Colonic mucosa (tissue), 4 donors: ENCODE data around the gene TULP4. TPM values are rescaled to one million over a fixed set of nuclear protein-coding genes. Genes with fewer than 3 reads are reported as not detected.
"Not testable (repeated sequence)": the region's sequence is repeated elsewhere in the genome, so short reads cannot be mapped to it uniquely, and the experiment has no call there.

Experiments
- DNase-seq: peaks from one replicate; pipeline ENCODE4 v3.0.0-alpha.2; 2020
- H3K27ac ChIP-seq: fragments of 200-600 bp; one replicate; pipeline ENCODE4 v1.8.0; 2021
- H3K27me3 ChIP-seq: fragments of 200-600 bp; one replicate; pipeline ENCODE4 v1.8.0; 2021
- H3K36me3 ChIP-seq: fragments of 200-600 bp; one replicate; pipeline ENCODE4 v1.8.0; 2021
- H3K4me1 ChIP-seq: fragments of 200-600 bp; one replicate; pipeline ENCODE4 v1.8.0; 2021; ENCODE audit warnings: mild to moderate bottlenecking
- H3K4me3 ChIP-seq: fragments of 200-600 bp; one replicate; pipeline ENCODE4 v1.8.0; 2021
- H3K9ac ChIP-seq, 2 donors: one replicate each; pipeline ENCODE4 v1.7.0; 2013; ENCODE audit warnings: control low read depth in 2 of 2, low read depth in 2 of 2, low read length in 2 of 2
- H3K9me3 ChIP-seq: fragments of 200-600 bp; one replicate; pipeline ENCODE4 v1.8.0; 2021
- CTCF ChIP-seq: fragments of 200-600 bp; IDR thresholded peaks from one replicate; pipeline ENCODE4 v1.8.0; 2022; ENCODE audit warnings: antibody characterized with exemption, mild to moderate bottlenecking
- intact Hi-C: fragments of 100-400 bp; cut with DNase I; formaldehyde crosslinking; loops from one replicate; pipeline ENCODE4 v1.14.1; 2022
- total RNA-seq, 2 donors: library from RNA; stranded (reverse); fragmentation: NEBNext Ultra II Directional in 1 of 2; extraction: Animal tissue kit (Norgen Biotek cat#: 25700) in 1 of 2; gene quantifications; one replicate each; pipeline ENCODE4 v1.2.1, GENCODE V29; 2021
- donor health status: healthy.
- donor health status: DM: no; HTN: no; CAD: no.
- donor health status: DM: no; HTN: no; CAD: no.

The TULP4 gene
- total RNA-seq, 2 donors from 2014 or later = 63.1 to 68.0 TPM

- Histone ChIP-seq H3K4me1 (no peaks in the 10 kb centered on the region), H3K27ac (no peak overlapping the region), H3K9ac (no peak overlapping the region), H3K9me3 (no peaks in the 10 kb centered on the region), H3K4me3 (no peak overlapping the region), H3K27me3 (no peaks in the 10 kb centered on the region), H3K36me3 (no peaks in the 10 kb centered on the region)
- TF ChIP-seq CTCF = no peak
- intact Hi-C loops = no loop called here
- no peak for DNase-seq
Measured at GRCh38 chr6:158399040-158399700, 86.9 kb downstream of the TULP4 start.

- no peak for DNase-seq
- H3K4me3 ChIP-seq = no peak overlapping the region
- intact Hi-C loops = no loop called here
- no peak for TF ChIP-seq CTCF
- H3K27me3 ChIP-seq = no peaks in the 10 kb centered on the region
- no peak overlapping the region for H3K9ac ChIP-seq
- H3K4me1 ChIP-seq = no peaks in the 10 kb centered on the region
- H3K9me3 ChIP-seq = no peaks in the 10 kb centered on the region
- no peak overlapping the region for H3K27ac ChIP-seq
- no peaks in the 10 kb centered on the region for H3K36me3 ChIP-seq
Measured at GRCh38 chr6:158402184-158402583, 89.9 kb downstream of the TULP4 start.

GRCh38 chr6:158405321-158405831 is 93.1 kb downstream of the TULP4 start:
- H3K4me3 ChIP-seq, H3K9me3 ChIP-seq, H3K36me3 ChIP-seq, DNase-seq, intact Hi-C loops, H3K27ac ChIP-seq, H3K27me3 ChIP-seq, H3K9ac ChIP-seq, H3K4me1 ChIP-seq: not testable (repeated sequence)

- Histone ChIP-seq H3K9me3 (no peaks in the 10 kb centered on the region), H3K4me3 (no peak overlapping the region), H3K27me3 (no peaks in the 10 kb centered on the region), H3K9ac (no peak overlapping the region), H3K36me3 (no peaks in the 10 kb centered on the region), H3K27ac (no peak overlapping the region), H3K4me1 (no peaks in the 10 kb centered on the region)
- intact Hi-C loops = no loop called here
- no peak for DNase-seq
- TF ChIP-seq CTCF = no peak
Measured at GRCh38 chr6:158405933-158406332, 93.7 kb downstream of the TULP4 start.

- H3K27ac ChIP-seq = no peak overlapping the region
- no peak for TF ChIP-seq CTCF
- no peaks in the 10 kb centered on the region for H3K9me3 ChIP-seq
- DNase-seq = no peak
- H3K36me3 ChIP-seq = no peaks in the 10 kb centered on the region
- H3K9ac ChIP-seq = no peak overlapping the region
- H3K4me3 ChIP-seq = no peak overlapping the region
- H3K4me1 ChIP-seq = no peaks in the 10 kb centered on the region
- intact Hi-C loops = no loop called here
- no peaks in the 10 kb centered on the region for H3K27me3 ChIP-seq
Measured at GRCh38 chr6:158406736-158407135, 94.5 kb downstream of the TULP4 start.

- Histone ChIP-seq H3K9ac (no peak overlapping the region), H3K36me3 (no peaks in the 10 kb centered on the region), H3K4me1 (no peaks in the 10 kb centered on the region), H3K9me3 (no peaks in the 10 kb centered on the region), H3K27me3 (no peaks in the 10 kb centered on the region), H3K27ac (no peak overlapping the region), H3K4me3 (no peak overlapping the region)
- intact Hi-C loops = no loop called here
- TF ChIP-seq CTCF = no peak
- no peak for DNase-seq
Measured at GRCh38 chr6:158408013-158408412, 95.7 kb downstream of the TULP4 start.
